CD14-positive monocyte (primary cell): Measurements from ENCODE around the gene CTF1. TPM values are rescaled to one million over a fixed set of nuclear protein-coding genes. Genes with fewer than 3 reads are reported as not detected.
A peak's percentile ranks its signal among the peaks of the same experiment; 100 is the strongest.

ENCODE experiments used
- DNase-seq, 3 donors: peaks; one replicate each; pipeline ENCODE4 v3.0.0-alpha.2; 2011 to 2022
- H2AFZ ChIP-seq: 2 replicates; pipeline ENCODE4 v1.6.0; 2012; ENCODE audit warnings: mild to moderate bottlenecking, low read depth, low read length, inconsistent platforms; ENCODE audit not compliant: insufficient read depth, poor library complexity, severe bottlenecking
- H3K27ac ChIP-seq, 2 donors: 1 replicate in 1 of 2; 2 replicates in 1 of 2; pipeline ENCODE4 v1.5.1; 2012 to 2013; ENCODE audit warnings: low read length in 2 of 2, control low read depth in 1 of 2, inconsistent platforms in 1 of 2, low read depth in 1 of 2, mild to moderate bottlenecking in 1 of 2
- H3K27me3 ChIP-seq, 2 donors: one replicate each; pipeline versions ENCODE4 v1.6.0 to v1.6.1; 2011 to 2013; ENCODE audit warnings: low read length in 2 of 2; ENCODE audit not compliant: control insufficient read depth in 2 of 2, insufficient read depth in 2 of 2
- H3K36me3 ChIP-seq, 2 donors: replicated peaks in 1 of 2; 1 replicate in 1 of 2; 2 replicates in 1 of 2; pipeline versions ENCODE4 v1.5.1 to v1.6.1; 2012 to 2013; ENCODE audit warnings: low read length in 2 of 2, control low read depth in 1 of 2, inconsistent platforms in 1 of 2, mild to moderate bottlenecking in 1 of 2; ENCODE audit not compliant: insufficient read depth in 2 of 2, control insufficient read depth in 1 of 2
- H3K4me1 ChIP-seq, 2 donors: 1 replicate in 1 of 2; 2 replicates in 1 of 2; pipeline versions ENCODE4 v1.5.1 to v1.6.1; 2012 to 2013; ENCODE audit warnings: low read length in 2 of 2, control low read depth in 1 of 2, inconsistent platforms in 1 of 2, mild to moderate bottlenecking in 1 of 2, moderate library complexity in 1 of 2; ENCODE audit not compliant: insufficient read depth in 2 of 2, control insufficient read depth in 1 of 2
- H3K4me2 ChIP-seq: replicated peaks from 2 replicates; pipeline ENCODE3; 2012; ENCODE audit warnings: low read length, moderate library complexity, mild to moderate bottlenecking; ENCODE audit not compliant: poor library complexity, severe bottlenecking; ENCODE audit errors: extremely low read depth
- H3K4me3 ChIP-seq, 3 experiments: fragments of 200-600 bp in 1 of 3; sonication (generic) in 1 of 3; replicated peaks in 1 of 3; 1 replicate in 2 of 3; 2 replicates in 1 of 3; pipeline ENCODE4 v1.5.1; 2011 to 2013; ENCODE audit warnings: low read length in 3 of 3, mild to moderate bottlenecking in 3 of 3, control low read depth in 2 of 3, low read depth in 2 of 3, inconsistent platforms in 1 of 3, moderate library complexity in 1 of 3
- H3K79me2 ChIP-seq: 2 replicates; pipeline ENCODE4 v1.6.0; 2012; ENCODE audit warnings: mild to moderate bottlenecking, control low read depth, inconsistent platforms, low read length, moderate library complexity; ENCODE audit not compliant: insufficient read depth
- H3K9ac ChIP-seq: 2 replicates; pipeline ENCODE4 v1.6.0; 2017; ENCODE audit warnings: low read length, mild to moderate bottlenecking; ENCODE audit not compliant: insufficient read depth, poor library complexity, severe bottlenecking
- H3K9me3 ChIP-seq, 2 donors: replicated peaks in 1 of 2; 1 replicate in 1 of 2; 2 replicates in 1 of 2; pipeline versions ENCODE4 v1.5.1 to v1.6.1; 2012 to 2013; ENCODE audit warnings: low read length in 2 of 2, control low read depth in 1 of 2; ENCODE audit not compliant: control insufficient read depth in 1 of 2, insufficient read depth in 1 of 2
- H4K20me1 ChIP-seq: 2 replicates; pipeline ENCODE4 v1.6.0; 2012; ENCODE audit warnings: mild to moderate bottlenecking, low read length, control low read depth, moderate library complexity; ENCODE audit not compliant: insufficient read depth
- H3K27ac Mint-ChIP-seq, 7 donors: one replicate each; pipeline ENCODE4 v1.8.0; 2020; ENCODE audit warnings: mild to moderate bottlenecking in 7 of 7, mixed read lengths in 7 of 7, moderate library complexity in 6 of 7, inconsistent platforms in 2 of 7
- H3K27me3 Mint-ChIP-seq, 3 donors: one replicate each; pipeline ENCODE4 v1.8.0; 2021 to 2022; ENCODE audit warnings: low read depth in 3 of 3, mild to moderate bottlenecking in 3 of 3, mixed read lengths in 3 of 3, moderate library complexity in 3 of 3, inconsistent platforms in 1 of 3
- H3K36me3 Mint-ChIP-seq, 2 donors: one replicate each; pipeline ENCODE4 v1.8.0; 2020; ENCODE audit warnings: mixed read lengths in 2 of 2, inconsistent platforms in 1 of 2, mild to moderate bottlenecking in 1 of 2
- H3K4me1 Mint-ChIP-seq: one replicate; pipeline ENCODE4 v1.8.0; 2020; ENCODE audit warnings: mild to moderate bottlenecking, mixed read lengths
- H3K4me3 Mint-ChIP-seq, 2 donors: one replicate each; pipeline ENCODE4 v1.8.0; 2020; ENCODE audit warnings: mild to moderate bottlenecking in 2 of 2, mixed read lengths in 2 of 2, moderate library complexity in 1 of 2
- H3K9me3 Mint-ChIP-seq, 7 donors: one replicate each; pipeline ENCODE4 v1.8.0; 2020 to 2022; ENCODE audit warnings: mixed read lengths in 7 of 7, mild to moderate bottlenecking in 6 of 7, moderate library complexity in 6 of 7, inconsistent platforms in 2 of 7
- WGBS: methylation state at CpG from one replicate; pipeline ENCODE4 v1.1.5; 2013; ENCODE audit warnings: missing lambda C conversion rate; ENCODE audit not compliant: insufficient coverage; 5-methylcytosine and 5-hydroxymethylcytosine counted together
- intact Hi-C, 2 donors: fragments of 100-400 bp; cut with micrococcal nuclease; formaldehyde crosslinking; loops; one replicate each; pipeline versions ENCODE4 v1.15.0 to v1.15.1; 2023
- polyA plus RNA-seq, 3 donors: library from polyadenylated mRNA; depleted of rRNA in 1 of 3; unstranded in 2 of 3; stranded (reverse) in 1 of 3; fragments of 300-500 nt in 2 of 3; fragments of >200 nt in 1 of 3; fragmentation: Illumina TruSeq in 2 of 3; gene quantifications; 1 replicate in 2 of 3; 2 replicates in 1 of 3; pipeline ENCODE4 v1.2.3, GENCODE V29; 2012 to 2021
- TF ChIP-seq, protein P1 (sequence below): fragments of 200-600 bp; IDR thresholded peaks from one replicate; pipeline ENCODE4 v1.8.0; 2022; ENCODE audit warnings: antibody characterized with exemption, mild to moderate bottlenecking

CTF1 gene
- polyA plus RNA-seq, 3 donors: 0.93 TPM; not detected in 2

DNA sequence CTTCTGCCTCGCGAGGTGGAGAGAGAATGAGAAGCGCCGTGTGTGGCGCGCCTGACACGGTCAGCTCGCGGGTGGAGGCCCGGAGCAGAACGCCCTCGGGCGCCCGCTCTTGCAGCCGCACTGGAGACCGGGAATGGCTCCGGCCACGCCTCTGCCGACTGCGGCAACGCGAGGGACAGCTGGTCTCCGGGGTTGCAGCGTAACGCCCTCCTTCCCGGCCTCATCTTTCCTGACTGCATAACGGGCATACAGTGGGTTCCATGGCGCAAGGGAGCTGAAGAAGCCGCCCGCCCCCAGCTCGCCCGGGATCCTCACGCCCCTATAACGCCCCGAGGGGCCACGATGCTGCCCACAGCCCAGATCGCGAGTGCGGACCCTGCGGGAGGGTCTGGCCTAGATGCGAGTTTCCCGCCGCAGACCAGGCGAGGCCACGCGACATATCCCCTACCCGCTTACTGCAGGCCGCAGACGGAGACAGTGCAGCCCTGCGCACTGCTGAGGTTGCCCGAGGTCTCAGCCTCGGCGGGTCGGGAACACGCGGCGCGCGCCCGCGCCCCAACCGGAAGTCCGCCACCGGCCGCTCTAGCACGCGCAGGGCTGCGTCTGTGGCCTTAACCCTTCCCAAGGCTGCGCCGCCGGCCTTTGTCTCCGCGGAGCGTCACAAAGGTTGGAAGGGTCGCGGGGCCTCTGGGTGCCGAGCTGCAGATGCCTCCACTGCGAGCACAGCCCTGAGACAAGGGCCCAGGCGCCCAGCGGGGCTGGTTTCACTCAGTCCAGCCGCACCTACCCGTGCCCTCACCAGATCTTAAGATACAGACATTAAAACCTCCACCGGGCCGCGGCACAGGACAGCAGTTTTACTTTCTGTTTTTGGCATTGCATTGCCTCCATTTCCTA lies 21.3 kb upstream of the CTF1 start:
- Mint-ChIP-seq H3K27ac (peak overlapping the region; percentile 89 to 98 (median 95)), H3K4me3 (peak overlapping the region; percentile 92 to 93), H3K36me3 (peaks cover 8 to 39% of the 10 kb centered on the region in 2 donors), H3K4me1 (peaks cover 26% of the 10 kb centered on the region), H3K9me3 (peaks cover 0 to 1% (median 0%) of the 10 kb centered on the region in 7 donors), H3K27me3 (peaks cover 0 to 1% (median 0%) of the 10 kb centered on the region in 3 donors)
- intact Hi-C loops: loop anchor here in 1 of 2 donors (2.0 kb wide), 1 partner anchor 22 kb away; the partner anchor contains the start of gene CTF1
- Histone ChIP-seq H3K9ac (peak overlapping the region; percentile 85), H3K27ac (peak overlapping the region; percentile 72 to 90), H3K27me3 (no peaks in the 10 kb centered on the region), H3K9me3 (no peaks in the 10 kb centered on the region), H3K36me3 (peaks cover 0 to 4% of the 10 kb centered on the region in 2 donors), H2AFZ (peak overlapping the region; percentile 99), H4K20me1 (no peaks in the 10 kb centered on the region), H3K4me3 (peak overlapping the region; percentile 81 to 91 (median 82)), H3K4me1 (peaks cover 20 to 31% of the 10 kb centered on the region in 2 donors), H3K79me2 (peaks cover 14% of the 10 kb centered on the region), H3K4me2 (peak overlapping the region; percentile 92)
- peak; percentile 79 to 85 (median 81) for DNase-seq
- under 1% methylated on average over 82 of the region's 85 CpGs for WGBS
- TF ChIP-seq, protein P1, sequence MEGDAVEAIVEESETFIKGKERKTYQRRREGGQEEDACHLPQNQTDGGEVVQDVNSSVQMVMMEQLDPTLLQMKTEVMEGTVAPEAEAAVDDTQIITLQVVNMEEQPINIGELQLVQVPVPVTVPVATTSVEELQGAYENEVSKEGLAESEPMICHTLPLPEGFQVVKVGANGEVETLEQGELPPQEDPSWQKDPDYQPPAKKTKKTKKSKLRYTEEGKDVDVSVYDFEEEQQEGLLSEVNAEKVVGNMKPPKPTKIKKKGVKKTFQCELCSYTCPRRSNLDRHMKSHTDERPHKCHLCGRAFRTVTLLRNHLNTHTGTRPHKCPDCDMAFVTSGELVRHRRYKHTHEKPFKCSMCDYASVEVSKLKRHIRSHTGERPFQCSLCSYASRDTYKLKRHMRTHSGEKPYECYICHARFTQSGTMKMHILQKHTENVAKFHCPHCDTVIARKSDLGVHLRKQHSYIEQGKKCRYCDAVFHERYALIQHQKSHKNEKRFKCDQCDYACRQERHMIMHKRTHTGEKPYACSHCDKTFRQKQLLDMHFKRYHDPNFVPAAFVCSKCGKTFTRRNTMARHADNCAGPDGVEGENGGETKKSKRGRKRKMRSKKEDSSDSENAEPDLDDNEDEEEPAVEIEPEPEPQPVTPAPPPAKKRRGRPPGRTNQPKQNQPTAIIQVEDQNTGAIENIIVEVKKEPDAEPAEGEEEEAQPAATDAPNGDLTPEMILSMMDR: no peak
